SU-DHL-6 (cell line): ENCODE results near the gene CDYL2.

ENCODE experiments used
- EZH2phosphoT487 ChIP-seq: fragments of 200-600 bp; sonication (generic), shearing (Covaris generic); conservative IDR thresholded peaks from 2 replicates; pipeline ENCODE4 v1.6.1; 2018; ENCODE audit warnings: mild to moderate bottlenecking, antibody characterized with exemption, low read length, moderate library complexity, mixed read lengths
- TF ChIP-seq, protein P1 (sequence below): fragments of 200-600 bp; sonication (generic); IDR thresholded peaks from one replicate; pipeline ENCODE4 v1.5.1; 2017; ENCODE audit warnings: antibody characterized with exemption, mild to moderate bottlenecking, low read length, moderate library complexity; ENCODE audit not compliant: insufficient read depth, poor library complexity, severe bottlenecking

DNA sequence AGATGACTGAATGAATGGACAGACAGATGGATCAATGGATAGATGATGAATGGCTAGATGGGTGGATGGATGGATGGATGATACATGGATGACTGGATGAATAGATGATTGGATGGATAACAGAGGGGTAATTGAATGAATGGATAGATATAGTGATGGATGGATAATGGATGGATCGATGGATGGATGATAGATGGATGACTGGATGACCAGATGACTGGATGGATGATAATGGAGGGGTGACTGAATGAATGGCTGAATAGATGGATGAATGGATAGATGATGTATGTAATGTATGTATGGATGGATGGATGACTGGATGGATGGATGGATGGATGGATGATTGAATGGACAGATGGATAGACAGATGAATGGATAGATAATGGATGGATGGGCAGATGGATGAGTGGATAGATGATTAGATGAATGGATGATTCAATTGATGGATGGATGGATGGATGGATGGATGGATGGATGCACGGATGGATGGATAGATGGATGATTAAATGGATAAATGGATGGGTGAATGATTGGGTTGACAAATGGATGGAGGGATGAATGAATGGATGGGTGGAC is 87.7 kb downstream of the CDYL2 start:
- TF ChIP-seq, protein P1, sequence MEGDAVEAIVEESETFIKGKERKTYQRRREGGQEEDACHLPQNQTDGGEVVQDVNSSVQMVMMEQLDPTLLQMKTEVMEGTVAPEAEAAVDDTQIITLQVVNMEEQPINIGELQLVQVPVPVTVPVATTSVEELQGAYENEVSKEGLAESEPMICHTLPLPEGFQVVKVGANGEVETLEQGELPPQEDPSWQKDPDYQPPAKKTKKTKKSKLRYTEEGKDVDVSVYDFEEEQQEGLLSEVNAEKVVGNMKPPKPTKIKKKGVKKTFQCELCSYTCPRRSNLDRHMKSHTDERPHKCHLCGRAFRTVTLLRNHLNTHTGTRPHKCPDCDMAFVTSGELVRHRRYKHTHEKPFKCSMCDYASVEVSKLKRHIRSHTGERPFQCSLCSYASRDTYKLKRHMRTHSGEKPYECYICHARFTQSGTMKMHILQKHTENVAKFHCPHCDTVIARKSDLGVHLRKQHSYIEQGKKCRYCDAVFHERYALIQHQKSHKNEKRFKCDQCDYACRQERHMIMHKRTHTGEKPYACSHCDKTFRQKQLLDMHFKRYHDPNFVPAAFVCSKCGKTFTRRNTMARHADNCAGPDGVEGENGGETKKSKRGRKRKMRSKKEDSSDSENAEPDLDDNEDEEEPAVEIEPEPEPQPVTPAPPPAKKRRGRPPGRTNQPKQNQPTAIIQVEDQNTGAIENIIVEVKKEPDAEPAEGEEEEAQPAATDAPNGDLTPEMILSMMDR: no peak
- no peak for TF ChIP-seq EZH2phosphoT487
